DMS114 treated with DMSO at 0.1 percent for 48 hours (cell line): Measurements from ENCODE around the gene TRPM3.

Experiments
- DNase-seq: peaks from one replicate; lab custom pipeline; 2025; ENCODE audit not compliant: unreplicated experiment; lab: John Stamatoyannopoulos, UW

Gene TRPM3

DNA sequence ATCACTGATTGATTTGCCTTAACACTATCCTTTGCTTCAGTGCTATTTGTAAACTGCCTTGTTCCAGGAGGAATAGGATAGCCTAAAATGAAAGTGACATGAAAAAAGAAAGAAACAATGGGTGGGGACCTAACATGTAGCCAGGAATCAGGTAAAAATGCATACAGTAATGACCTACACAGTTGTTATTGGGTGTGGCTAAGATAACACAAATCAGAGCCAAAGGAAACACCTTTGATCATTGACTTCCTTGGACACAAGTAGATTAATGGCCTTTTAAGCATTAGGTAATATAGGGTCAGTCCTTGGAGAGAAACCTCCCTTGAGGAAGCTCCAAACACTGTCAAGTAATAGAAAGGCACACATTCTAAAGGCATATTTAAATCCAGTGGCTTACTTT is 220.4 kb downstream of the TRPM3 start:
- no peak for DNase-seq

DNA sequence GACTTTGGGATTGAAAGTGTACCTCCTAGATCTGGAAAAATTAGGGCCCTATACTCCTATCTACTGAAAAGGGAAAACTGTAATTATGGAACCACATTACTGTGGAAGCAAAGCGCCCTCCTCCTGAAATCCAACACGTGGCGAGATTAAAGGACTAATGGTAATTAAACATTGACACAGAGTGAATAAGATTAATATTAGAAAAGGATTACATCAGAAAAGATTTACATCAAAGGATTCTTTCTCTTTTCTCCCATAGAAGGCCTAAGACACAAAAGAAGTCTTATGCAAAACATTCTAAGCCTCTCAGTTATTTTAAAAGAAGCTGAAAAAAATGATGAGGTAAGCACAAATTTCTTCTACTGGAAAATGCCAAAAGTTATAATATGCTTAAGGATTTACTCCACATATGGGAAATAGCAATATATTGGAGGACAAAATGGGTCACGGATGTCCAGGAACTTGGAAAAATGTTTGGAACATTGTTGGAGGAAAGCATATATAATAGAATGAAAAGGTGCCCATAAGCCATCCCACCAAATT is 227.8 kb downstream of the TRPM3 start:
- no peak for DNase-seq

DNA sequence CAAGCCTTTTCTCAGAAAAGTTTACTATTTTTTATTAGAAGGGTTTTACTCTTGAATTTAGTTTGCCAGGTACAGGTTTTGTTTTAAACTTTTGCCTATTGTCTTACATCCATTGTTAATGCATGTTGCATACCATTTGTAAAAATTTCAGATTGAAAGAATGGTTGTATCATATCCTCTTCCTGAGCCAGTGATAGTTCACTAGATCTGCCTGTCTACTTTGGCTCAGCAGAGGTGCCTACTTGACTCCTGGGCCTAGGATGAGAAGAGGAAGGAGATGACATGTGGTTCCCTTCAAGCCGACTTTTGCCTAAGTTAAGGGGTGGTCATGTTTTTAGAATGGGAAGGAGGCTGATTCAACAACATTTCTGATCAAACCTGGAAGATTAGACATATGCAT is 232.9 kb downstream of the TRPM3 start:
- no peak for DNase-seq

DNA sequence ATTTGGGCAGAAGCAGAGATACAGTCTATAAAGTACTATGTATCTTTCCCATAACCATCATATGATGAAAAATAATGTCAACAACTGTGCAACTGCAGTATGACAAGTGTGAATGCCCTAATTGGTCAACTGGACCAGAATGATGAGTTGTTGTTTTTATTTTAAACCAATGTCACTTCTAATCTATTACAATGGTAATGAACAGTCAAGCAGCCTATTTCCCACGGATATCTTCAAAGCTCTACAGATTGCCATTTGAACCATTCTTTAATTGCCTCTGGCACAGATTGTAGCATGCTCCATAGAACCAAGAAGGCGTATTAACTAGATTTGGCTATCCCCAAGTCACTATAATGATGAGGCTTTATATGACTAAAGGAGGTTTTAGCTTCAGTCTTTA is 233.6 kb downstream of the TRPM3 start:
- DNase-seq = no peak

DNA sequence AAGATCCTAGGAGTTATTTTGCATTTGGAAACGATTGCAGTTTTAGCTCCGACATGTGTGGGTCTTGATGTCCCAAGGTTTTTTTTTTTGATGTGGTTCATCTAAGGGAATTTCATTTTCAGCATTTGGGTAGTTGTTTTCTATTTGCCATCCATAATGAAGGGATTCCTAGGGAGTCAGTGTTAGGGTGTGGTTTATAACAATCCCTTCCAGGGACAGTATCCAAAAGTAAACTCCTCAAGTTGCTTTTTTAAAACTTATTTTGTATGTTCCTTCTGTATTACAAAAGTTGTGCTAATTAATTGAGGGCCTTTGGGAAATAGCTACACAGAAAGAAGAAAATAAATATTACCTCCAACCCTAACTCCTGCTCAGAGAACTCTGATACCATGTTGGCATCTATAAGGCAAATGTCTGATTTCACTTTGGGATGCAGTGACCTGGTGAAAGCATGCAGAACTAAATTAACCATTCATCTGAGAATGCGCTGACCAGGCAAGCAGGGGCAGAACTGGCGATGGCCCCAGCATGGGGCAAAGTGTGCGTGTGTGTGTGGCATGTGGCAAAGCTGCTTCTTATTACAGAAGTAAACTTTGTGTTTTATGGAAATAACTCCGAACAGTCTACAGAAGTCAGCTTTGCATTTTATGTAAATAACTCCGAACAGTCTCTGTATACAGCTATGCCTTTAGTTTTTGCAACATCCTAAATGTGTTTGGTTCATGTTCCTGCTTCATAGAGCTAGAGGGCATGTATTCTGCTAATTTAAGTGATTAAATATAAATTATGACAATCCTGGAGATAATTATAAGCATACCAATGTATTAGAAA is 237.2 kb downstream of the TRPM3 start:
- no peak for DNase-seq

DNA sequence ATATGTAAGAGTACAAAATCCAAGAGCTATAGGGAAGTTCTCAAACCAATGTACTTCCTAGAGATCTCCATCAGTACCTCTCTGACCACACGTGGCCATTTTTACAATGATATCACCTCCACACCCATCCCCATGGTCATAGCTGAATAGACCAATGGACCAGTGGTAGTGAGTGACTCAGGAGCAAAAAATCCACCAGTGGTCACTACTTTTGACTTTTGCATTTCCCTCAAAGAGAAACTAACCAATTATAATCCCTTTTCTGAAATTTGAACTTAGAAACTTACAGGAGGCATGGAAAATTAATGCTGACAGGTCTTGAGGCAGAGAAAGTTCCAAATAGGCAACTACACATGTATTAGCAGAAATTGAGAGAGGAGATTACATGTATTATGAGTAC is 238.4 kb downstream of the TRPM3 start:
- DNase-seq = no peak

DNA sequence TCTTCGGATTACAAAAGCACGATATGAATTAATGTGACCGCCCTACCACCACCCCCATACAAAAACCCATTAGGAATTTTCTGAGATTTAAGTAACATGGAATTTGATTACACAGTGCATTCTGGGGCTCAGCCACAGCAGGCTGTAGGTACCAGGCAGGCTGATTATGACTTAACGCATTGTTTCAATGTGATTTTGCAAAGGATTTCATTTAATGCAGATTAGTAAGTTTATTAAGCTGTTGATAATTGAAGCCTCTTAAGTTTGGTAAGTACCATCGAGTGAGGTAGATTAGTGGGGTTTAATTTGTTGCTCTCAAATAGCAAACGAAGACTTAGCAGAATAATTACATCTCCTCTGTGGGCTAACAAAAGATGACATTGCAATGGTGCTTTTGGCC is 240.1 kb downstream of the TRPM3 start:
- DNase-seq = no peak

DNA sequence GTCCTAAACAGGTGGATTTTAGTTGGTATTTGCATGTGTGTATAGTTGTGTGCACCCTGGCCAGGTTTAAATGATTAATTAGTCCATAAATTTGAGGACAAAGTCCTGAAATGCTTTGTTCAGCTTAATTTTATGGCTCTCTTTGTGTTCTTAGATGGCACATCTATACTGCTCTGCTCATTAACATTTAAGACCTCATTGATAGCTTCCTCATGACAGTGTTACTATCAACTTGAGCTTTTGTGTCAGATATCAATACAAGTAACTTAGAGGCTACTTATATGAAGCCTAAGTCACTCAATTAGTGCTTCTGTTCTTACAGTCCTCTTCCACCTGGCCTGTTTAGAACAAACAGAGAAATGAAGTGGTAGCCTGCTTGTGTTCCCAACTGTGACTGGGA is 240.9 kb downstream of the TRPM3 start:
- DNase-seq = no peak

DNA sequence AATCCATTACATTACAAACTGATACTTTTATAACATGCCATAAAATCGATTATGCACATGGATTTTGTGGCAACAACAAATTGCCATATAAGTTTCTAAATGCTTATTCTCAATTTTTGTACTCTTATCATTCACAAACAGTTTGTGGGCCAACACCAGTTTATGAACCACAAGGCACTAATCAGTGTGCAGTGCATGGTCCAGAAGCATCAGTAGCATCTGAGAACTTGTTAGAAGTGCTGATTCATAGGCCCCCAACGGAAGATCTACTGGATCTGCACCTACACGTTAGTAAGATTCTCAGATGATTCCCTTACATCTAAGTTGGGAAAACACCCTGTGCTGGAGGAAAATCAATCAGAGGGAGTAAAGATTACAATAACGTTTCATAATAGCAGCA is 242.8 kb downstream of the TRPM3 start:
- DNase-seq = no peak

DNA sequence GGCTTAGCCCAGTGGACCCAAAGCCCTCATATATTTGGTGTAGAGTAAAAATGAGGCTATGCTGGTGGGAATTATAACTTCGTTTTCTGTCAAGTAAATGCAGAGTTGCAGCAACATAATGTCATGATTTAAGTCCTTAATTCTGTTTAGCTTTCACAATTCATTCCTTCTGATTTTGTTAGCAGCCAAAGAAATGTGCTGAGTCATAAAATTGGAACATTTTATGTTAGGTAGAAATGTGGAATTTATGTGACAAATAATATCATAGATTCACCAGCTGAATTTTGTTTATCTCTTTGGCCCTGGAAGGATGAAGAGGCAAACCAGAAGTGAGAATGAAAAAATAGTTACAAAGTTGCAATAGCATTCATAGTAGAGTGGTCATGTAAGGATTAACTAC is 247.0 kb downstream of the TRPM3 start:
- no peak for DNase-seq

DNA sequence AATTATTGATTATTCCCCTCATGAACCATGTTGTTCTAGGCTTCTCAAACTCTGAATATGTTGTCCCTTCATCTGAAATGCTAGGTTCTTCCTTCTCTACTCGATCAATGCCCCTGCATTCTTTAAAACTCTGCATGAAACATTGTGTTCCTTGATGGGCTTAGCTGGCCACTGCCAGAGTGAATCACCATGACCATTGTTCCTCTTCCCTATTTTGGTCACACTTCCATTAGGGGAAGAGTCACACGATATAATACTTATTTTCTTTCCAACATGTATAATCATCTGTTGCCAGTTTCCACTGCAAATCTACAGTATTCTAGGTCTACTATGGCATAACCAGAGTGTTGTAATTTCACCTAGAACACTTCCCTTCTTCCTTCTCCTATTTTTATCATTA is 247.9 kb downstream of the TRPM3 start:
- DNase-seq = no peak

DNA sequence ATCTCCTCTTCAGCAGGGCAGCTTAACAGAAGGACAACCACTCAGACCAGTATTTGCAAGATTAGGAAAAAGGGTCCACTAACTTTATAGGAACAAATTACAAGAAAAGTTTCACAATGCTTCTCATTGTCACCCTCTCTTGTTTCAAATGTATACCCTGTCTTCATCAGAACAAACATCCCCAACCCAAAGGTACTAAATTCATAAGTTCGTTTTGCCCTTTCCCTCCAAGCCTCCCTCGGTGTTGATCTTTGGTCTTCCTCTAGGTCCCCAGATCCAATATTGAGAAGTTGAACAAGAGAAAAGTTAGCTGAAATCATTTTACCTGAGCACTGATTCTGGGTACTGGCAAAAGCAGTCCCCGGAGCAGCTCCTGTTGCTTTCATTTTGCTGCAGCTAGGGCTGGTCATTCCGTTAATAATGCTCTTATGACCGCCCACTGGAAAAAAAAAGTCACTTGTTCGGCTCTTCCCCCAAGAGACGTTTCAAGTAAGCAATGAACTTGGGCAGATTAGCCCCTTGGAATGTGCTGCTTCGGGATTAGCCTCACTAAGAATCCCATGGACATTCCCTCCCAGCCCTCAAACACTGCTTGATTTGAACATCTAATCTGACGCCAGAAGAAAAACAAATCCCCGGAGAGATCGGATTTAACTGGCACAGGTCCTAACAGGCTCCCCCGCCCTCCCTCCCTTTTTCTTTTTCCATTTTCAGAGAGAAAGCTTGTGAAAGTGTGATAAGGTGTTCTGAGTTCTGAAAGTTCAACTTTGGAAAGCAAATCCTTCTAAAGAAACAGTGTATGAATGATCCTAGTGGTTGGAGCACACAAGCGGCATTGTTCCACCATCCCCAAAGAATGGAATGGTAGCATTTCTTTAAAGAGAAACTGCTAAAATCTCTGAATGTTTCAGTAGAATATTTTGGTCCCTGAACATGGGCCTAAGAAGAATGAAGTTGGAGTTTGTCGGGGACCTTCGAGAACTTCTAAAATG is 252.5 kb downstream of the TRPM3 start:
- no peak for DNase-seq

DNA sequence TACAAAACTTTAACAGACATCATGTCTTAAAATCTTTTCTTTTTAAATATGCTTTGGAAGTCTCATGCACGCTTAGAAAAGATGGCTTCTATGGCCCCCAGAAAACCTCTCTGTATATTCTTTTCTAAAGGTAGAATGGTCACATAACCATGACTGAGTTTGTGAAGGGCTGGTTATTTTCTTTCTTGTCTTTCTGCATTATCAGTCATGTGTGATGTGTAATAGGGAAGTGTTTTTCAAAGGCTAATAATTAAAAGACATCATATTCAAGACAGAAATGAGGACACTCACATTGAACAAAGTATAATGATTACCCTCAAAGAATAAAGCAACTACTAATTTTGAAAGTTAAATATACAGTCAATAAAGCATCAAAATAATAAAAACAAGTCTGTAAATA is 253.4 kb downstream of the TRPM3 start:
- DNase-seq = no peak

DNA sequence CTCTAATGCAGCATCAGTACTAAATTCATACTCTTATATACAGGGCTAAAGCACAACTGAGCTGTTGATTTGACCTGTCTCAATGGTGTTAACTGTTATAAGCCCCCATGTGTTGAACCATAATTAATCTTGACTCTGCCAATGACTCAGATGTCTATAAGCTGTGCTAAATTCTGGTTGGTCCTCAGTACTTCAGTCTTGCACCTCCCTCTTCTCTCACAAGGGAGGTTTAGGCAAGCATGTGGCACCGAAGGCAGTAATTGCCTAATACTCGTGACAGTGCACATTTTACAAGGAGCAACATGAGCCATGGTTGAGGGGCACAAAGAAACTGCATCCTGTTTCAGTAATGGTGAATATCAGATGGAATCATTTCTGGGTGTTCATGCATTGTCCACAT is 255.9 kb downstream of the TRPM3 start:
- DNase-seq = no peak

DNA sequence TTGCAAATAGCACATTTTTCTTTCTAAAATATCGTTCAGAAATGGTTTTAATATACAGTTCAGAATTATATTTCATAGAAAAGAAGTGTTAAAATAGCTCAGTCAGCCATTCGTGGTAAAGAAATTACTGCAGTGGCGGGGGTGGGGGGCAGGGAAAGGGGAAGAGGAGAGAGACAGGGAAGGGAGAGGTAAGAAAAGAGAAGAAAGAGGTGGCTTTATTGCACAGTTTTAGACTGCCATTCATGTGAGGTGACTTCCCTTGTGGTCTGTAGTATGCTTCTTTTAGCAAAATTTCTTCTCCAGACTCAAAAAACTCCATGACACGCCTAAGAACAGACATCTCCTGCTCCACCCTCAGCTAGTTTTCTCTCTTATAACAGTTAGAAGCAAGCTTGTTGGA is 259.6 kb downstream of the TRPM3 start:
- DNase-seq = no peak

DNA sequence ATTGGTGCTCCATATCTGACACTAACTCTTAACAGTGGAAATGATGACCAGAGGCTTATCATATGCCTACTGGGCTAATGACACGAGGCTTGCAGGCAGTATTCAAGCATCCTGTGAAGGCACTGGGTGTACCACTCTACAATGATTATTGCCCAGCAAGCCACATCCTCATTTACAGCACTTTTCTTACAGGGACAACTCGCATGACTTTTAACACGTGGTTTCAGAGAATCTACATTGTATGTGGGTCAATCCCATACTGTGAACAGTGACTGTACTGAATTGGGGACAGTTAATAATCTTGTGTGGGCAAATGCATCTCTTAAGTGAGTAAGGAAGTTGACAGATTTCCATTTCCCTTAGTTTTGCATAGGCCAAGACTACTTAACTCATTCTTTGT is 260.0 kb downstream of the TRPM3 start:
- no peak for DNase-seq

DNA sequence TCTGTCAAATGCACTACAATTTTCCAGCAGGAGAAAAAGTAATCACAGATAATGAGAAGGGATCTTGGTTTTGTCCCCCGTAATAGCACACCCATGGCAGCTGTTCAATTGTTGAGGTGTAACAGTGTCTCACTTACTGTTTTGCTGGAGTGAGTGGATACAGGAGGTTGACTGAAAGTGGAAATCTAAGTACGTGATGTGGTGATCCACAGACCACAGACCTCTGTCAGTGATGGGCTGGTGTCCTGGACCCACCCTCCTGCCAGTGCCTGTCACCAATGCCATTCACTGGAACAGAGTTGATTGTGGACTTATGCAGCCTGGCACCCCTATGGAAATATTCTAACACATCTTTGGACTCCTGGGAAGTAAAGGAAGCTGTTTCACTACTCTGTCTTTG is 261.7 kb downstream of the TRPM3 start:
- no peak for DNase-seq

DNA sequence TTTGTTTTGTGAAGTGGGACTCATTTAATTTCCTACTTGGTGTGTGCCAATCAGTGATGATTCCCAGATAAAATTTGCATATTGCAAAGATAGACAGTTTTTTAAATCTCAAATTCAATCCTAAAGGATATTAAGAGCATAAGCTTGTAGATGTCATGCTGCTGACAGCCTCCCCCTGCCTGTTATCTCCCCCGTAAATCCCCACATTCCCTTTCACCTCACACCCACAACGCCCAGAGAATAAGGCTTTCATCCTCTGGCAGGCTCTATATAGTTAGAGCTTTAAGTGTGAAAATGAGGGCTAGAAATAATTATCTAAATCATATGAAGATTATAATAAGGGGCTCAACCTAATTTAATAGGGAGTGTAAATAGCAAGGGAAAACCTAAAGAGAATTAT is 265.0 kb downstream of the TRPM3 start:
- no peak for DNase-seq

DNA sequence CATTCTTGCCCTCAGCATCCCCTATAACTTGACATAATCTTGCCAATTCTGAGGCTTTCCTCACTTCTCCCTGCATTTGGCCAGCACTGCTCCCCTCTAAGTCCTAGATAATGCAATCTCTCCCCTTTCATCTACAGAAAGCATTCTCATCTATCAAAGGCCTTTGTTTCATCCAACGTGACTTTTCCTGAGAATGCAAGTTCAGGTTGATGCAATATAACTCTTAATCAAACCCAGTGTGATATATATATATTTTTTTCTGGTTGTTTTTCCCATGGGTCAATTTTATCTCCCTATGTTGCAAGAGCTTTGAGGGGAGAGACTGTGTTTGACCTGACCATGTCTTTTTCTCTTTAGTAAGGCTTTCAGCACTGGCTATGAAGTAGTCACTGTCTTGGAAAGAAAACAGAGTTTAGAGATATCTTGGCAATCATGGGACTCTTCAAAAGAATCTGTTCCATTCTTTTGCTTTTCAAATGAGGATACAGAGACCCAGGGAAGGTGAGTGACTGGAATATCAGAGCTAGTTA is 268.6 kb downstream of the TRPM3 start:
- no peak for DNase-seq

DNA sequence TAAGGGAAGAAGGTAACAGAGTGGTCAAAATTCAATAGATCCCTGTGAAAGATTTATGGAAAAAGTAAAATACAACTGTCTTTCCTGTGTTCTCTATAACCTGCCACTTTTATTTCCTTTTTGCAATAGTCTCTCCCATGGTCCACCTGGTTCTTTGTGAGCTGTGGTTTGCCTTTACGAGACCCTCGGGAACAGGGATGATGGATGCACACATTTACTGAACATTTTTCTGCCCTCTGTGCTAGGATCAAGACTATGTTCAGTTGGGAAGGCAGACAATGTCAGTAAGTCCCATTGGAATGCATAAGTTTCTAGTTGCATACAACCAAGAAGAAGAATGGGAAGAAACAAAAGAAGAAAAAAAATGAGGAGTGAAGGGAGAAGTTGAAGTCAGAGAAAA is 281.2 kb downstream of the TRPM3 start:
- DNase-seq = no peak

DNA sequence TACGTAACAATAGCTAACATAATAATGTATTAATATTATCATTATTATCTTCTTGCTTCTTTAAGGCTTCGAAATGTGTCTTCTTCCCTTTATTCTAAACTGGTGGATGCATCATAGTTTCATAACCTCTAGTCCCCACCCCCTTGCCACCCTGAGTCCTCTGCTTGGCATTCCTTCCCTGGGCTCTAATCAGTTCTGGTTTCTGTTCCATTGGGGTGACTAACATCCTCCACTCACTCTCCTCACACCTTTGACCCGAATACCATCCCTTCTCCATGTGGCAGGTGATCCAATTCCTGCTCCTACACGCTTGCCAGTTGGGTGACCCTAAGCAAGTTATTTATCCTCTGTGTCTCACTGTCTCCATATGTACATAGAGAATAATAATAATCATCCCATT is 286.1 kb downstream of the TRPM3 start:
- no peak for DNase-seq

DNA sequence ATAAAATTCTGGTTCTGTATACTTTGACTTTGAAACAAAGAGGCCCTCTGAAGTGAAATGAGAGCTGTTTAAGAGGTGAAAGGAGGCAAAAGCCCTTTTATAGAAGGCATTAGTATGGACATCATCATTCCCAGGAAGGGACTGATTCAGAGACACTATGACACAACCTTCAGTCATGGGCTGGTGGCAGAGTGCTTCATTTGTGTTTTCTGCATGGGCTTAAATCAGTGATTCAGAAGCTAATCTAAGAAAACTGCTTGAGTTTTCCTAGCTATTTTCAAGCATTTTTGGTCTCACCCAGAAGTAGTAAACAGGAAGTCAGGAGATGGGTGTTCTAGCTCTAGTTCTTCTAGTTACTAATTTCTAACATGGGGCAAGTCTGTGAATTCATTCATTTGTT is 288.9 kb downstream of the TRPM3 start:
- no peak for DNase-seq
